Activated naive CD8-positive, alpha-beta T cell treated with anti-CD3 and anti-CD28 coated beads, Interleukin-2, amount 50 U/mL, for 24 hours (primary cell): ENCODE data around the gene TFDP2.
"Not testable (repeated sequence)": the region's sequence is repeated elsewhere in the genome, so short reads cannot be mapped to it uniquely, and the experiment has no call there.

Experiments used
- ATAC-seq: fragments of 150-1000 bp; cut with Tn5 transposase; one replicate; pipeline ENCODE4 v1.10.0; 2021
- DNase-seq: peaks from one replicate; pipeline ENCODE4 v3.0.0; 2021
- H3K27ac Mint-ChIP-seq: one replicate; pipeline ENCODE4 v1.8.0; 2021; ENCODE audit warnings: mild to moderate bottlenecking, mixed read lengths
- H3K27me3 Mint-ChIP-seq: one replicate; pipeline ENCODE4 v1.8.0; 2021; ENCODE audit warnings: mixed read lengths
- H3K36me3 Mint-ChIP-seq: one replicate; pipeline ENCODE4 v1.8.0; 2021; ENCODE audit warnings: low read depth, mixed read lengths
- H3K4me1 Mint-ChIP-seq: one replicate; pipeline ENCODE4 v1.8.0; 2021; ENCODE audit warnings: mixed read lengths
- H3K4me3 Mint-ChIP-seq: one replicate; pipeline ENCODE4 v1.8.0; 2021; ENCODE audit warnings: mild to moderate bottlenecking, moderate library complexity, mixed read lengths
- H3K9me3 Mint-ChIP-seq: one replicate; pipeline ENCODE4 v1.8.0; 2021; ENCODE audit warnings: mixed read lengths

Gene TFDP2

DNA sequence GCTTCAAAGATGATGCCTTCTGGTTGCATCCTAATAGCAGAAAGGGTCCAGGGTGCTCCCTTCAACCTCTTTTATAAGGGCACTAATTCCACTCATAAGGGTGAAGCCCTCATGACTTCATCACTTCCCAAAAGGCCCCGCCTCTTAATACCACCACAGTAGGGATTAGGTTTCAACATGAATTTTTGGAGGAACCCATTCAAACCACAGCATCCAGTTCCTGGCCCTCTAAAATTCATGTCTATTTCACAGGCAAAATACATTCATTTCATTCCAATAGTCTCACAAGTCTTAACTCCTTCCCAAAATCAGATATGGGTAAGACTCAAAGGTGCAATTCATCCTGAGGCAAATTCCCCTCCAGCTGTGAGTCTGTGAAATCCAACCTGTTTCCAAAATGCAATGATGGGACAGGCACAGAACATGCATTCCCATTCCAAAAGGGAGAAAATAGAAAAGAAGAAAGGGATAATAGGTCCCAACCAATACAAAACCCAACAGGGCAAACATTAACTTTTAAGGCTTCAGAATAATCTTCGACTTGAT, 148.9 kb downstream of the TFDP2 start:
- Mint-ChIP-seq H3K36me3 (no peaks in the 10 kb centered on the region), H3K27ac (no peak overlapping the region), H3K9me3 (no peaks in the 10 kb centered on the region), H3K4me1 (no peaks in the 10 kb centered on the region), H3K27me3 (no peaks in the 10 kb centered on the region), H3K4me3 (no peak overlapping the region)
- ATAC-seq (no peak), DNase-seq (no peak)

GRCh38 chr3:141998669-141999290, 150.6 kb downstream of the TFDP2 start:
- no peaks in the 10 kb centered on the region for H3K36me3 Mint-ChIP-seq
- H3K27me3 Mint-ChIP-seq = no peaks in the 10 kb centered on the region
- no peaks in the 10 kb centered on the region for H3K9me3 Mint-ChIP-seq
- ATAC-seq = no peak
- no peak for DNase-seq
- H3K4me1 Mint-ChIP-seq = no peaks in the 10 kb centered on the region
- no peak overlapping the region for H3K4me3 Mint-ChIP-seq
- no peak overlapping the region for H3K27ac Mint-ChIP-seq

GRCh38 chr3:141996437-141996836, 152.9 kb downstream of the TFDP2 start:
- H3K4me3 Mint-ChIP-seq = no peak overlapping the region
- peaks cover 2% of the 10 kb centered on the region for H3K4me1 Mint-ChIP-seq
- no peaks in the 10 kb centered on the region for H3K36me3 Mint-ChIP-seq
- no peak for DNase-seq
- no peaks in the 10 kb centered on the region for H3K9me3 Mint-ChIP-seq
- no peaks in the 10 kb centered on the region for H3K27me3 Mint-ChIP-seq
- no peak overlapping the region for H3K27ac Mint-ChIP-seq
- ATAC-seq = no peak

DNA sequence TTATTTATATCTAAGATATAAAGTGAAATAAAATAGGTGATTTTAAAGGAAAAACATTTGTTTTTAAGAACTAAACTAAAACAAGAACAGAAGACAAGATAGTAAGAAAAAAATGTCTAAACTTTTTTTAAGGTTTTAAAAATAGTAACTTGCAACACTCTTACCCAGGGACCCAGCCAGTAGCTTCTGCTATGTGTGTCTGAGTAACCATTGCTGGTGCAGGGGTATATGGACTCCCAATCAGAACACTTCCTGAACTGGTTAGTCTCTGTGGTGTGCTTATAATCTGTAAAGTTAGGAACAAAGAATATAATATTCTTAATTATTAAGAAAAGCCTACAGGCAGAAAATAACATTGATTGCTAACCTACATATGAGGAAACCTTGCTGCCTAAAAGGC, 154.5 kb downstream of the TFDP2 start:
- ATAC-seq (no peak), DNase-seq (no peak)
- Mint-ChIP-seq H3K27ac (no peak overlapping the region), H3K27me3 (no peaks in the 10 kb centered on the region), H3K4me3 (no peak overlapping the region), H3K36me3 (no peaks in the 10 kb centered on the region), H3K4me1 (peaks cover 2% of the 10 kb centered on the region), H3K9me3 (no peaks in the 10 kb centered on the region)

GRCh38 chr3:141992512-141992911, 156.8 kb downstream of the TFDP2 start:
- no peak overlapping the region for H3K27ac Mint-ChIP-seq
- no peak for ATAC-seq
- no peaks in the 10 kb centered on the region for H3K27me3 Mint-ChIP-seq
- H3K9me3 Mint-ChIP-seq = no peaks in the 10 kb centered on the region
- peaks cover 2% of the 10 kb centered on the region for H3K4me1 Mint-ChIP-seq
- H3K36me3 Mint-ChIP-seq = no peaks in the 10 kb centered on the region
- DNase-seq = no peak
- no peak overlapping the region for H3K4me3 Mint-ChIP-seq

GRCh38 chr3:141986548-141987107, 162.7 kb downstream of the TFDP2 start:
- Mint-ChIP-seq H3K27ac (no peak overlapping the region), H3K36me3 (no peaks in the 10 kb centered on the region), H3K4me3 (no peak overlapping the region), H3K27me3 (no peaks in the 10 kb centered on the region), H3K9me3 (no peaks in the 10 kb centered on the region), H3K4me1 (no peaks in the 10 kb centered on the region)
- DNase-seq (no peak), ATAC-seq (no peak)

- no peak for DNase-seq
- H3K9me3 Mint-ChIP-seq = no peaks in the 10 kb centered on the region
Measured at GRCh38 chr3:141981084-141981483, 168.3 kb downstream of the TFDP2 start.

DNA sequence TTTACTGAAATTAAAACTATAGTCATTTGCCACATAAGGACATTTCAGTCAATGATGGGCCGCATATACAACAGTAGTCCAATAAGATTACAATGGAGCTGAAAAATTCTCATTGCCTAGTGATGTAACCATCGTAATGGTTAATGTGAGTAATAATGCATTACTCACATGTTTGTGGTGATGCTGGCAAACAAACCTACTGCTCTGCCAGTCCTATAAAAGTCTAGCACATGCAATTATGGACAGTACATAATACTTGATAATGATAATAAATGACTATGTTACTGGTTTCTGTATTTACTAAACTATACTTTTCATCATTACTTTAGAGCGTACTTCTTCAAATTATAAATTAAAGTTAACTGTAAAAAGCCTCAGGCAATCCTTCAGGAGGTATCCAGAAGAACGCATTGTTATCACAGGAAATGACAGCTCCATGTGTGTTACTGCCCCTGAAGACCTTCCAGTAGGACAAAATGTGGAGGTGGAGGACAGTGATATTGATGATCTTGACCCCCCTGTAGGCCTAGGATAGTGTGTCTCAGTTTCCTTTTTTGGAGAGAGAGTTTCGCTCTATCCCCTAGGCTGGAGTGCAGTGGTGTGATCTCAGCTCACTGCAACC, 170.2 kb downstream of the TFDP2 start:
- Mint-ChIP-seq H3K9me3 (no peaks in the 10 kb centered on the region), H3K4me1 (no peaks in the 10 kb centered on the region), H3K27ac (no peak overlapping the region), H3K4me3 (no peak overlapping the region), H3K27me3 (no peaks in the 10 kb centered on the region), H3K36me3 (peaks cover 4% of the 10 kb centered on the region)
- ATAC-seq (no peak), DNase-seq (no peak)

More at GRCh38 chr3:141981084-141981483, 168.3 kb downstream of the TFDP2 start:
- no peaks in the 10 kb centered on the region for H3K27me3 Mint-ChIP-seq
- no peaks in the 10 kb centered on the region for H3K4me1 Mint-ChIP-seq
- H3K36me3 Mint-ChIP-seq = peaks cover 4% of the 10 kb centered on the region
- no peak for ATAC-seq
- no peak overlapping the region for H3K27ac Mint-ChIP-seq
- H3K4me3 Mint-ChIP-seq = no peak overlapping the region

DNA sequence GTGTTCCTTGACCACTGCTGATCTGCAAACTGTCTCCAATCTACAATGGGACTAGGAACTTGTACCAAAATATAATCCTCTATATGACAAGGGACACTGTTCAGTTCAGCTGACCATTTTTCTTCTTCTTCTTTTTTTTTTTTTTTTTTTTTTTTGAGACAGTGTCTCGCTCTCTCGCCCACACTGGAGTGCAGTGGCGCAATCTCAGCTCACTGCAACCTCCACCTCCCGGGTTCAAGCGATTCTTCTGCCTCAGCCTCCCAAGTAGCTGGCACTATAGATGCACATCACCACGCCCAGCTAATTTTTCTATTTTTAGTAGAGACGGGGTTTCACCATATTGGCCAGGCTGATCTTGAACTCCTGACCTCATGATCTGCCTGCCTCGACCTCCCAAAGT, 174.6 kb downstream of the TFDP2 start:
- H3K4me3 Mint-ChIP-seq, ATAC-seq, DNase-seq, H3K27me3 Mint-ChIP-seq, H3K4me1 Mint-ChIP-seq, H3K9me3 Mint-ChIP-seq, H3K27ac Mint-ChIP-seq, H3K36me3 Mint-ChIP-seq: not testable (repeated sequence)

DNA sequence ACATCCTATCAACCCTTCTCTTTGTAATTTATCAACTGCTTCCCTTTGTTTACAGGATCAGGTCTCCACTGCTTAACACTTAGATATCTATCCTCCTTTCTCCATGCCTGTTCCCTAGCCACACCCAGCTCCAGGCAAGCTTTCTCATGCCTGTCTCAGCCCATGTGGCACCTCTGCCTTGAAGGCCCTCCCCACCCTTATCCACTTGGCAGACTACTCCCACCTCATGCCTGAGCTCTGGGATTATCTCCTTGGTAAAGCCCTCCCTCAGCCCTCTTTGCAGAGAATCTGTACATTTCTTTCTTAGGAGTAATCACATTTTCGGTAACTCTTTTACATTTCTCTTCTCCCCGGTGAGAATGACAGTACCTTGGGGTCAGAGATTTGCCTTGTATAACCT, 176.9 kb downstream of the TFDP2 start:
- Mint-ChIP-seq H3K27me3 (no peaks in the 10 kb centered on the region), H3K4me3 (no peak overlapping the region), H3K9me3 (no peaks in the 10 kb centered on the region), H3K36me3 (no peaks in the 10 kb centered on the region), H3K27ac (no peak overlapping the region), H3K4me1 (no peaks in the 10 kb centered on the region)
- DNase-seq (no peak), ATAC-seq (no peak)

DNA sequence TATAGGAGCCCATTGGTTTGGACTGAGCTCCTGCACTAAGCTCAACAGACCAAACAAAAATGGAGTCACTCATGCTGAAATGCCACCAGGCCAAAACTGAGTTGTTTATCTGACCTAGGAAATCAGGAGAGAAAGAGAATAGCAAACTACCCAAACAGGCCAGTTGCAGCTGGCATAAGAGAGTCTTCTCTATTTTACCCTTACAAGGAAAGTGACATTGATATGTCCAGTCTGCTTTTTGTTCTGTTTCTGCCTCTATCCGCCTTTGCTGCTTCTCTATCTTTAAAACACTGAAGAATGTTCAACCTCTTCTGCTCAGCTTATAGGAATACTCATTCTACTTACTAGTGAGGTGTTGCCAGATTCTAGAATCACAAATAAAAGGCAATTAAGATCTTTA, 177.8 kb downstream of the TFDP2 start:
- DNase-seq (no peak), ATAC-seq (no peak)
- no peak overlapping the region for H3K27ac Mint-ChIP-seq
- H3K9me3 Mint-ChIP-seq = no peaks in the 10 kb centered on the region
- no peaks in the 10 kb centered on the region for H3K36me3 Mint-ChIP-seq
- no peak overlapping the region for H3K4me3 Mint-ChIP-seq
- H3K27me3 Mint-ChIP-seq = no peaks in the 10 kb centered on the region
- no peaks in the 10 kb centered on the region for H3K4me1 Mint-ChIP-seq

GRCh38 chr3:141969711-141970110, 179.6 kb downstream of the TFDP2 start:
- ATAC-seq (no peak), DNase-seq (no peak)
- H3K9me3 Mint-ChIP-seq = no peaks in the 10 kb centered on the region
- H3K4me1 Mint-ChIP-seq = no peaks in the 10 kb centered on the region
- no peaks in the 10 kb centered on the region for H3K36me3 Mint-ChIP-seq
- no peak overlapping the region for H3K4me3 Mint-ChIP-seq
- no peaks in the 10 kb centered on the region for H3K27me3 Mint-ChIP-seq
- H3K27ac Mint-ChIP-seq = no peak overlapping the region

DNA sequence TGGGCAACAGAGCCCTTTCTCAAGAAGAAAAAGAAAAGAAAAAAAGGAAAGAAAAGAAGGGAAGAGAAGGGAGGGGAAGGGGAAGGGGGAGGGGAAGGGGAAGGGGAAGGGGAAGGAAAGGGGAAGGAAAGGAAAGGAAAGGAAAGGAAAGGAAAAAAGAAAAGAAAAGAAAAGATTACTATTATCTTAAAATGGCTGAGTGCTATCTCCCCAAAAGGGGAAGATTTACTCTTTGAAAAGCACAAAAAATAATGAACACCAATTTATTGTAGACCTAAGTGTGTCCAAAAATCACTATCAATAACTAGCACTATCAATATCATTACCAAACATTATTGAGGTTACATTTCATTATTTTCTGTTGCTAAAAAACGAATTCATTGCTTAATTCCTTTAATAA, 183.9 kb downstream of the TFDP2 start:
- H3K4me1 Mint-ChIP-seq = no peaks in the 10 kb centered on the region
- no peak overlapping the region for H3K27ac Mint-ChIP-seq
- H3K4me3 Mint-ChIP-seq = no peak overlapping the region
- H3K27me3 Mint-ChIP-seq = no peaks in the 10 kb centered on the region
- DNase-seq (no peak), ATAC-seq (no peak)
- H3K9me3 Mint-ChIP-seq = no peaks in the 10 kb centered on the region
- peaks cover 2% of the 10 kb centered on the region for H3K36me3 Mint-ChIP-seq

- no peak overlapping the region for H3K4me3 Mint-ChIP-seq
- no peaks in the 10 kb centered on the region for H3K4me1 Mint-ChIP-seq
- peaks cover 2% of the 10 kb centered on the region for H3K36me3 Mint-ChIP-seq
- DNase-seq = no peak
- H3K27ac Mint-ChIP-seq = no peak overlapping the region
- no peaks in the 10 kb centered on the region for H3K27me3 Mint-ChIP-seq
- no peaks in the 10 kb centered on the region for H3K9me3 Mint-ChIP-seq
- ATAC-seq = no peak
Measured at GRCh38 chr3:141963301-141963700, 186.0 kb downstream of the TFDP2 start.

GRCh38 chr3:141960731-141961130, 188.6 kb downstream of the TFDP2 start:
- ATAC-seq (no peak), DNase-seq (no peak)
- H3K27ac Mint-ChIP-seq = no peak overlapping the region
- H3K27me3 Mint-ChIP-seq = no peaks in the 10 kb centered on the region
- peaks cover 2% of the 10 kb centered on the region for H3K36me3 Mint-ChIP-seq
- H3K9me3 Mint-ChIP-seq = no peaks in the 10 kb centered on the region
- H3K4me3 Mint-ChIP-seq = no peak overlapping the region
- H3K4me1 Mint-ChIP-seq = no peaks in the 10 kb centered on the region
